GM12878 (cell line): Measurements from ENCODE around the gene KCNQ1. TPM values are rescaled to one million over a fixed set of nuclear protein-coding genes. Genes with fewer than 3 reads are reported as not detected.

ENCODE experiments used
- ATAC-seq: fragments of 200-7000 bp; cut with Tn5 transposase; 3 replicates; pipeline ENCODE4 v1.9.1; 2020; ENCODE audit warnings: mild to moderate bottlenecking, moderate library complexity
- BruUV-seq: library from RNA; stranded (reverse); fragments of 400-500 nt; replicated peaks from 2 replicates; lab custom pipeline; 2021; lab: Mats Ljungman, UMichigan
- CTCF ChIA-PET: fragments of 300-600 bp; sonication (Branson Sonifier 250); formaldehyde crosslinking; extraction: SDS; loops from one replicate; lab custom pipeline; 2021; ENCODE audit warnings: inconsistent platforms; lab: Yijun Ruan, JAX
- POLR2A ChIA-PET: fragments of 350-600 bp; formaldehyde crosslinking; extraction: SDS; loops from one replicate; lab custom pipeline; 2021; ENCODE audit warnings: inconsistent platforms; lab: Charles Lee
- RAD21 ChIA-PET: fragments of 300-600 bp; sonication (Branson Sonifier 250); formaldehyde crosslinking; loops from one replicate; lab custom pipeline; 2023; ENCODE audit warnings: antibody characterized with exemption; ENCODE audit not compliant: unreplicated experiment; lab: Charles Lee
- SMC1A ChIA-PET: fragments of 300-600 bp; sonication (Branson Sonifier 250); formaldehyde crosslinking; loops from one replicate; lab custom pipeline; 2023; ENCODE audit not compliant: unreplicated experiment, uncharacterized antibody; lab: Charles Lee
- DNase-seq: peaks from one replicate; pipeline ENCODE4 v3.0.0-alpha.2; 2011; ENCODE audit warnings: low read depth, low spot score
- FAIRE-seq: peaks from 3 replicates; lab custom pipeline; 2011; peaks lifted over from hg19 to GRCh38; lab: Jason Lieb, UNC
- H2AFZ ChIP-seq: 2 replicates; pipeline ENCODE4 v1.6.0; 2011; ENCODE audit warnings: low read depth, low read length, control low read depth; ENCODE audit not compliant: control insufficient read depth
- H3K27ac ChIP-seq: 2 replicates; pipeline ENCODE4 v1.5.1; 2011; ENCODE audit warnings: control low read depth; ENCODE audit not compliant: control insufficient read depth, insufficient read depth
- H3K27me3 ChIP-seq, 2 experiments: replicated peaks in 1 of 2; 2 replicates each; pipeline versions ENCODE4 v1.6.0 to v1.6.1; 2011; ENCODE audit warnings: low read length in 1 of 2; ENCODE audit not compliant: control insufficient read depth in 2 of 2, insufficient read depth in 2 of 2
- H3K36me3 ChIP-seq, 2 experiments: 2 replicates each; pipeline ENCODE4 v1.5.1; 2011; ENCODE audit warnings: low read length in 1 of 2; ENCODE audit not compliant: control insufficient read depth in 2 of 2, insufficient read depth in 2 of 2
- H3K4me1 ChIP-seq: 2 replicates; pipeline ENCODE4 v1.6.1; 2011; ENCODE audit warnings: mild to moderate bottlenecking, low read length, moderate library complexity, mixed read lengths; ENCODE audit not compliant: control insufficient read depth, insufficient read depth
- H3K4me2 ChIP-seq: 2 replicates; pipeline ENCODE4 v1.6.0; 2011; ENCODE audit warnings: control low read depth; ENCODE audit not compliant: control insufficient read depth, insufficient read depth
- H3K4me3 ChIP-seq: fragments of 200-600 bp; sonication (generic); 2 replicates; pipeline ENCODE4 v1.5.1; 2016
- H3K79me2 ChIP-seq: 2 replicates; pipeline ENCODE4 v1.6.0; 2011; ENCODE audit warnings: low read length; ENCODE audit not compliant: control insufficient read depth, insufficient read depth
- H3K9ac ChIP-seq: 2 replicates; pipeline ENCODE4 v1.8.0; 2011; ENCODE audit warnings: low read length, control low read depth, mixed read lengths; ENCODE audit not compliant: control insufficient read depth, insufficient read depth
- H3K9me3 ChIP-seq: replicated peaks from 3 replicates; pipeline ENCODE4 v1.5.1; 2011; ENCODE audit warnings: mild to moderate bottlenecking, low read length; ENCODE audit not compliant: control insufficient read depth, insufficient read depth
- H4K20me1 ChIP-seq: 2 replicates; pipeline ENCODE4 v1.6.0; 2011; ENCODE audit not compliant: control insufficient read depth, insufficient read depth
- ATF7 ChIP-seq: fragments of 450-650 bp; IDR thresholded peaks from 2 replicates; pipeline ENCODE4 v1.6.1; 2016; ENCODE audit warnings: low read depth, mild to moderate bottlenecking
- BCL3 ChIP-seq: IDR thresholded peaks from 2 replicates; pipeline ENCODE4 v1.6.1; 2011; ENCODE audit warnings: borderline replicate concordance, low read depth, mild to moderate bottlenecking, moderate library complexity, low read length; ENCODE audit not compliant: insufficient read depth, poor library complexity, severe bottlenecking
- BHLHE40 ChIP-seq, 2 experiments: fragments of 450-650 bp in 1 of 2; IDR thresholded peaks; 2 replicates each; pipeline ENCODE4 v1.6.1; 2011 to 2017; ENCODE audit warnings: low read depth in 2 of 2, borderline replicate concordance in 1 of 2, improper control_type of control experiment in 1 of 2, low read length in 1 of 2, mild to moderate bottlenecking in 1 of 2
- EZH2 ChIP-seq: IDR thresholded peaks from 2 replicates; pipeline ENCODE4 v1.6.1; 2012; ENCODE audit warnings: low read depth, mild to moderate bottlenecking, control low read depth, inconsistent platforms, low read length, borderline replicate concordance; ENCODE audit not compliant: control insufficient read depth
- HDAC2 ChIP-seq: fragments of 200-600 bp; sonication (generic); IDR thresholded peaks from 2 replicates; pipeline ENCODE4 v1.6.1; 2017
- RB1 ChIP-seq: fragments of 450-650 bp; formaldehyde crosslinking; IDR thresholded peaks from 2 replicates; pipeline ENCODE4 v1.6.1; 2017; ENCODE audit warnings: mild to moderate bottlenecking, borderline replicate concordance
- SMAD5 ChIP-seq: IDR thresholded peaks from 2 replicates; pipeline ENCODE4 v1.6.1; 2016; ENCODE audit warnings: antibody characterized with exemption, low read depth
- SREBF2 ChIP-seq: IDR thresholded peaks from 2 replicates; pipeline ENCODE4 v1.6.1; 2012; ENCODE audit warnings: mild to moderate bottlenecking, low read length
- TCF7 ChIP-seq: IDR thresholded peaks from 2 replicates; pipeline ENCODE4 v1.6.1; 2014; ENCODE audit warnings: antibody characterized with exemption, borderline replicate concordance
- WGBS: methylation state at CpG from one replicate; pipeline ENCODE4 v1.1.6; 2016; ENCODE audit warnings: low lambda C conversion rate; ENCODE audit not compliant: insufficient replicate concordance, insufficient coverage; ENCODE audit errors: missing lambda C conversion rate; 5-methylcytosine and 5-hydroxymethylcytosine counted together
- in situ Hi-C: fragments of 300-500 bp; cut with MboI; formaldehyde crosslinking; loops from 9 replicates; pipeline ENCODE4 v1.14.3; 2018; ENCODE audit warnings: mixed read lengths
- intact Hi-C: fragments of 100-400 bp; cut with micrococcal nuclease; formaldehyde crosslinking; loops from one replicate; pipeline ENCODE4 v1.14.2; 2022; ENCODE audit not compliant: unreplicated experiment
- polyA plus RNA-seq, 11 experiments: library from polyadenylated mRNA; depleted of rRNA in 4 of 11; unstranded in 6 of 11; stranded (reverse) in 5 of 11; fragments of >200 nt; fragmentation: Nextera tagmentation in 4 of 11; fragmentation: Illumina TruSeq in 1 of 11; extraction: Ambion mirVana in 4 of 11; extraction: Trizol in 1 of 11; gene quantifications; 1 replicate in 1 of 11; 2 replicates in 10 of 11; pipeline versions ENCODE4 v1.2.1 to v1.2.3, GENCODE V29; 2011 to 2016; ENCODE audit warnings: inconsistent platforms in 2 of 11, missing spikeins in 2 of 11, low read depth in 1 of 11
- total RNA-seq, 4 experiments: library from RNA; depleted of rRNA in 3 of 4; stranded (reverse); fragments of >200 nt in 3 of 4; fragmentation: Illumina TruSeq in 1 of 4; extraction: Trizol in 1 of 4; gene quantifications; 2 replicates each; pipeline versions ENCODE4 v1.2.1 to v1.2.3, GENCODE V29; 2013 to 2021
- TF ChIP-seq, protein P1 (sequence below): fragments of 450-650 bp; IDR thresholded peaks from 2 replicates; pipeline ENCODE4 v1.6.1; 2016; ENCODE audit warnings: mild to moderate bottlenecking
- TF ChIP-seq, protein P2 (sequence below): fragments of 450-650 bp; formaldehyde crosslinking; IDR thresholded peaks from 2 replicates; pipeline ENCODE4 v1.5.0; 2022; ENCODE audit warnings: mild to moderate bottlenecking, missing genetic modification characterization
- TF ChIP-seq, protein P3 (sequence below): fragments of 450-650 bp; IDR thresholded peaks from 2 replicates; pipeline ENCODE4 v1.6.1; 2018; ENCODE audit warnings: mild to moderate bottlenecking, low read depth, moderate library complexity; ENCODE audit not compliant: partially characterized antibody

The KCNQ1 gene
- total and polyA plus RNA-seq, 10 of the 15 experiments (the other 5 are each of a cell fraction or from before 2014, with no cell fraction given), result 0.03 to 0.15 (median 0.12) TPM; not detected in 7

GRCh38 chr11:2730272-2731129 is 285.7 kb downstream of the KCNQ1 start:
- Histone ChIP-seq H3K4me3 (no peak overlapping the region), H3K9ac (no peak overlapping the region), H3K4me2 (no peak overlapping the region), H3K79me2 (no peaks in the 10 kb centered on the region), H3K36me3 (no peaks in the 10 kb centered on the region)
- ChIA-PET CTCF (no interaction called here), POLR2A (no interaction called here)
- no peak for FAIRE-seq
- no TSS peak for BruUV-seq
- no peak for TF ChIP-seq BHLHE40 (IDR thresholded peaks at IDR 0.05; ENCODE audit: borderline replicate concordance in 1 of 2, low read depth in 2 of 2, low read length in 1 of 2)
- TF ChIP-seq RB1, result no peak
- TF ChIP-seq, protein P1, sequence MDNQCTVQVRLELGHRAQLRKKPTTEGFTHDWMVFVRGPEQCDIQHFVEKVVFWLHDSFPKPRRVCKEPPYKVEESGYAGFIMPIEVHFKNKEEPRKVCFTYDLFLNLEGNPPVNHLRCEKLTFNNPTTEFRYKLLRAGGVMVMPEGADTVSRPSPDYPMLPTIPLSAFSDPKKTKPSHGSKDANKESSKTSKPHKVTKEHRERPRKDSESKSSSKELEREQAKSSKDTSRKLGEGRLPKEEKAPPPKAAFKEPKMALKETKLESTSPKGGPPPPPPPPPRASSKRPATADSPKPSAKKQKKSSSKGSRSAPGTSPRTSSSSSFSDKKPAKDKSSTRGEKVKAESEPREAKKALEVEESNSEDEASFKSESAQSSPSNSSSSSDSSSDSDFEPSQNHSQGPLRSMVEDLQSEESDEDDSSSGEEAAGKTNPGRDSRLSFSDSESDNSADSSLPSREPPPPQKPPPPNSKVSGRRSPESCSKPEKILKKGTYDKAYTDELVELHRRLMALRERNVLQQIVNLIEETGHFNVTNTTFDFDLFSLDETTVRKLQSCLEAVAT, result no peak
- no peak for TF ChIP-seq BCL3
- TF ChIP-seq SMAD5, result no peak
- no peak for TF ChIP-seq TCF7
- TF ChIP-seq HDAC2, result no peak
- TF ChIP-seq, protein P2, sequence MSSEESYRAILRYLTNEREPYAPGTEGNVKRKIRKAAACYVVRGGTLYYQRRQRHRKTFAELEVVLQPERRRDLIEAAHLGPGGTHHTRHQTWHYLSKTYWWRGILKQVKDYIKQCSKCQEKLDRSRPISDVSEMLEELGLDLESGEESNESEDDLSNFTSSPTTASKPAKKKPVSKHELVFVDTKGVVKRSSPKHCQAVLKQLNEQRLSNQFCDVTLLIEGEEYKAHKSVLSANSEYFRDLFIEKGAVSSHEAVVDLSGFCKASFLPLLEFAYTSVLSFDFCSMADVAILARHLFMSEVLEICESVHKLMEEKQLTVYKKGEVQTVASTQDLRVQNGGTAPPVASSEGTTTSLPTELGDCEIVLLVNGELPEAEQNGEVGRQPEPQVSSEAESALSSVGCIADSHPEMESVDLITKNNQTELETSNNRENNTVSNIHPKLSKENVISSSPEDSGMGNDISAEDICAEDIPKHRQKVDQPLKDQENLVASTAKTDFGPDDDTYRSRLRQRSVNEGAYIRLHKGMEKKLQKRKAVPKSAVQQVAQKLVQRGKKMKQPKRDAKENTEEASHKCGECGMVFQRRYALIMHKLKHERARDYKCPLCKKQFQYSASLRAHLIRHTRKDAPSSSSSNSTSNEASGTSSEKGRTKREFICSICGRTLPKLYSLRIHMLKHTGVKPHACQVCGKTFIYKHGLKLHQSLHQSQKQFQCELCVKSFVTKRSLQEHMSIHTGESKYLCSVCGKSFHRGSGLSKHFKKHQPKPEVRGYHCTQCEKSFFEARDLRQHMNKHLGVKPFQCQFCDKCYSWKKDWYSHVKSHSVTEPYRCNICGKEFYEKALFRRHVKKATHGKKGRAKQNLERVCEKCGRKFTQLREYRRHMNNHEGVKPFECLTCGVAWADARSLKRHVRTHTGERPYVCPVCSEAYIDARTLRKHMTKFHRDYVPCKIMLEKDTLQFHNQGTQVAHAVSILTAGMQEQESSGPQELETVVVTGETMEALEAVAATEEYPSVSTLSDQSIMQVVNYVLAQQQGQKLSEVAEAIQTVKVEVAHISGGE (CRISPR knock-in tag), result no peak
- TF ChIP-seq, protein P3, sequence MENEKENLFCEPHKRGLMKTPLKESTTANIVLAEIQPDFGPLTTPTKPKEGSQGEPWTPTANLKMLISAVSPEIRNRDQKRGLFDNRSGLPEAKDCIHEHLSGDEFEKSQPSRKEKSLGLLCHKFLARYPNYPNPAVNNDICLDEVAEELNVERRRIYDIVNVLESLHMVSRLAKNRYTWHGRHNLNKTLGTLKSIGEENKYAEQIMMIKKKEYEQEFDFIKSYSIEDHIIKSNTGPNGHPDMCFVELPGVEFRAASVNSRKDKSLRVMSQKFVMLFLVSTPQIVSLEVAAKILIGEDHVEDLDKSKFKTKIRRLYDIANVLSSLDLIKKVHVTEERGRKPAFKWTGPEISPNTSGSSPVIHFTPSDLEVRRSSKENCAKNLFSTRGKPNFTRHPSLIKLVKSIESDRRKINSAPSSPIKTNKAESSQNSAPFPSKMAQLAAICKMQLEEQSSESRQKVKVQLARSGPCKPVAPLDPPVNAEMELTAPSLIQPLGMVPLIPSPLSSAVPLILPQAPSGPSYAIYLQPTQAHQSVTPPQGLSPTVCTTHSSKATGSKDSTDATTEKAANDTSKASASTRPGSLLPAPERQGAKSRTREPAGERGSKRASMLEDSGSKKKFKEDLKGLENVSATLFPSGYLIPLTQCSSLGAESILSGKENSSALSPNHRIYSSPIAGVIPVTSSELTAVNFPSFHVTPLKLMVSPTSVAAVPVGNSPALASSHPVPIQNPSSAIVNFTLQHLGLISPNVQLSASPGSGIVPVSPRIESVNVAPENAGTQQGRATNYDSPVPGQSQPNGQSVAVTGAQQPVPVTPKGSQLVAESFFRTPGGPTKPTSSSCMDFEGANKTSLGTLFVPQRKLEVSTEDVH, result no peak
- no peak for TF ChIP-seq SREBF2
- TF ChIP-seq EZH2, result no peak
- TF ChIP-seq ATF7, result no peak
- TF ChIP-seq, all 136 proteins: peak for 0
- Histone ChIP-seq H3K4me1 (no peaks in the 10 kb centered on the region), H3K27ac (no peak overlapping the region), H4K20me1 (no peaks in the 10 kb centered on the region), H3K27me3 (no peaks in the 10 kb centered on the region; a peak in 2 of 4 replicates), H3K9me3 (no peaks in the 10 kb centered on the region), H2AFZ (no peak overlapping the region)
- ATAC-seq (no peak), DNase-seq (no peak)
- in situ Hi-C loops, result no loop called here
- ChIA-PET RAD21 (no interaction called here), SMC1A (no interaction called here)
- 43% methylated on average over 16 of the region's 16 CpGs for WGBS
- intact Hi-C loops, result no loop called here
